Adrenal gland (tissue), 12 donors: Measurements from ENCODE around the gene ADK. TPM values are rescaled to one million over a fixed set of nuclear protein-coding genes. Genes with fewer than 3 reads are reported as not detected.

Experiments
- DNase-seq, 7 donors: peaks; one replicate each; pipeline ENCODE4 v3.0.0-alpha.2; 2019 to 2020
- H3K27ac ChIP-seq, 5 donors: fragments of 200-600 bp; sonication (generic) in 4 of 5; 1 replicate in 3 of 5; 2 replicates in 2 of 5; pipeline versions ENCODE4 v1.5.1 to v1.8.0; 2016 to 2020; ENCODE audit warnings: mild to moderate bottlenecking in 1 of 5
- H3K27me3 ChIP-seq: fragments of 200-600 bp; 2 replicates; pipeline ENCODE4 v1.8.0; 2021
- H3K36me3 ChIP-seq, 2 donors: fragments of 200-600 bp; replicated peaks in 1 of 2; 1 replicate in 1 of 2; 2 replicates in 1 of 2; pipeline versions ENCODE4 v1.5.1 to v1.8.0; 2018 to 2022
- H3K4me1 ChIP-seq, 2 donors: fragments of 200-600 bp; replicated peaks in 1 of 2; 1 replicate in 1 of 2; 2 replicates in 1 of 2; pipeline versions ENCODE4 v1.5.1 to v1.8.0; 2018 to 2021
- H3K4me3 ChIP-seq, 4 donors: fragments of 200-600 bp; sonication (generic) in 3 of 4; one replicate each; pipeline ENCODE4 v1.5.1; 2016 to 2018
- H3K9me3 ChIP-seq, 3 donors: fragments of 200-600 bp; sonication (generic) in 1 of 3; replicated peaks in 1 of 3; 1 replicate in 2 of 3; 2 replicates in 1 of 3; pipeline versions ENCODE4 v1.5.1 to v1.8.0; 2016 to 2021
- POLR2A ChIP-seq, 2 donors: fragments of 450-650 bp; IDR thresholded peaks; one replicate each; pipeline ENCODE4 v1.6.1; 2017; ENCODE audit warnings: antibody characterized with exemption in 2 of 2, mild to moderate bottlenecking in 2 of 2, moderate library complexity in 1 of 2
- WGBS, 4 donors: extraction: QIAGEN DNeasy Blood & Tissue Kit in 2 of 4; methylation state at CpG; one replicate each; pipeline versions ENCODE4 v1.1.5 to v1.1.7; 2013 to 2017; 5-methylcytosine and 5-hydroxymethylcytosine counted together
- intact Hi-C, 2 donors: fragments of 100-400 bp; cut with DNase I; formaldehyde crosslinking; loops; one replicate each; pipeline versions ENCODE4 v1.14.1 to v1.15.0; 2022 to 2023
- polyA plus RNA-seq, 3 donors: library from polyadenylated mRNA; stranded (reverse); fragments of 200-250 nt in 2 of 3; fragments of 350-450 nt in 1 of 3; fragmentation: Illumina TruSeq in 1 of 3; extraction: RNeasy Lipid Tissue Mini Kit (QIAGEN cat#74804) in 1 of 3; gene quantifications; one replicate each; pipeline ENCODE4 v1.2.3, GENCODE V29; 2013 to 2014
- total RNA-seq, 9 donors: library from RNA; depleted of rRNA in 4 of 9; stranded (reverse); fragments of >200 nt in 4 of 9; fragments of 120-200 nt in 1 of 9; fragmentation: NEBNext Ultra II Directional in 1 of 9; extraction: Animal tissue kit (Norgen Biotek cat#: 25700) in 1 of 9; gene quantifications; one replicate each; pipeline versions ENCODE4 v1.1.0 to v1.2.4, GENCODE V29; 2013 to 2023
- TF ChIP-seq, protein P1 (sequence below), 6 experiments: fragments of 450-650 bp in 4 of 6; fragments of 200-600 bp in 2 of 6; sonication (generic) in 1 of 6; IDR thresholded peaks; 1 replicate in 5 of 6; 2 replicates in 1 of 6; pipeline versions ENCODE4 v1.5.1 to v1.8.0; 2016 to 2021; ENCODE audit warnings: antibody characterized with exemption in 6 of 6, mild to moderate bottlenecking in 2 of 6, moderate library complexity in 1 of 6
- donor health status: healthy with polysubstance abuse.
- donor health status: Bipolar disorder and iron deficiency.
- donor health status: DM: yes; HTN: yes; CAD: no.
- donor health status: DM: no; HTN: no; CAD: no.
- donor health status: DM: no; HTN: no; CAD: no.
- donor health status: DM: yes; HTN: yes; CAD: no.

ADK gene
- total and polyA plus RNA-seq, 12 donors, result 8.2 to 45.5 (median 22.2) TPM

DNA sequence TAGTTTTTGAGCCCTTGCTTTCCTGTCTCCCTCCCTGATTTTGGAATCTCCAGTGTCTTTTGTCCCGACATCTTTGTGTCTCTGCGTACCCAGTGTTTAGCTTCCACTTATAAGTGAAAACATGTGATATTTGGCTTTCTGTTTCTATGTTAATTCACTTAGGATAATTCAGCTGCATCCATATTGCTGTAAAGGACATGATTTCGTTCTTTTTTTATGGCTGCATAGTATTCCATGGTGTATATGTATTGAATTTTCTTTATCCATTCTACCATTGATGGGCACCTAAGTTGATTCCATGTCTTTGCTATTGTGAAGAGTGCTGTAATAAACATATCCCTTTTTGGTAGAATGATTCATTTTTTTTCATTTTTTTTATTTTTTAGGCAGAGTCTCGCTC lies 48.3 kb downstream of the ADK start:
- intact Hi-C loops, result no loop called here
- Histone ChIP-seq H3K4me1 (no peaks in the 10 kb centered on the region), H3K36me3 (no peaks in the 10 kb centered on the region), H3K27ac (no peak overlapping the region), H3K9me3 (no peaks in the 10 kb centered on the region), H3K27me3 (no peaks in the 10 kb centered on the region), H3K4me3 (no peak overlapping the region)
- no peak for DNase-seq
- TF ChIP-seq POLR2A (IDR thresholded peaks at IDR 0.05), result no peak
- TF ChIP-seq, protein P1, sequence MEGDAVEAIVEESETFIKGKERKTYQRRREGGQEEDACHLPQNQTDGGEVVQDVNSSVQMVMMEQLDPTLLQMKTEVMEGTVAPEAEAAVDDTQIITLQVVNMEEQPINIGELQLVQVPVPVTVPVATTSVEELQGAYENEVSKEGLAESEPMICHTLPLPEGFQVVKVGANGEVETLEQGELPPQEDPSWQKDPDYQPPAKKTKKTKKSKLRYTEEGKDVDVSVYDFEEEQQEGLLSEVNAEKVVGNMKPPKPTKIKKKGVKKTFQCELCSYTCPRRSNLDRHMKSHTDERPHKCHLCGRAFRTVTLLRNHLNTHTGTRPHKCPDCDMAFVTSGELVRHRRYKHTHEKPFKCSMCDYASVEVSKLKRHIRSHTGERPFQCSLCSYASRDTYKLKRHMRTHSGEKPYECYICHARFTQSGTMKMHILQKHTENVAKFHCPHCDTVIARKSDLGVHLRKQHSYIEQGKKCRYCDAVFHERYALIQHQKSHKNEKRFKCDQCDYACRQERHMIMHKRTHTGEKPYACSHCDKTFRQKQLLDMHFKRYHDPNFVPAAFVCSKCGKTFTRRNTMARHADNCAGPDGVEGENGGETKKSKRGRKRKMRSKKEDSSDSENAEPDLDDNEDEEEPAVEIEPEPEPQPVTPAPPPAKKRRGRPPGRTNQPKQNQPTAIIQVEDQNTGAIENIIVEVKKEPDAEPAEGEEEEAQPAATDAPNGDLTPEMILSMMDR (IDR thresholded peaks at IDR 0.05), result no peak
- 95 to 98% (median 96%) methylated on average over 4 of the region's 4 CpGs for WGBS, 4 donors

DNA sequence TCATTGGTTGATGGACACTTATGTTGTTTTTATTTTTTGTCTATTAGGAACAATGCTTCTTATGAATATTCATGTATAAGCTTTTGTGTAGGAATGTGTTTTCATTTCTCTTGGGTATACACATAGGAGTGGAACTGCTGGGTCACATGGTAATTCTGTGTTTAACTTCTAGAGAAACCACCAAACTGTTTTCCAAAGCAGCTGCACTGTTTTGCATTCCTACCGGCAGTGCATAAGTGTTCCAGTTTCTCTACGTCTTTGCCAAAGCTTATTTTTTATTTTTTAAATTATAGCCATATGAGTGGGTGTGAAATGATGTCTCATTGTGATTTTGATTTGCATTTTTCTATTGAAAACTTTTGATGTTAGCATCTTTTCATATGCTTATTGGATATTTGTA lies 51.3 kb downstream of the ADK start:
- no peak overlapping the region for H3K27ac ChIP-seq
- 80 to 96% (median 91%) methylated on average over 2 of the region's 2 CpGs for WGBS, 4 donors

DNA sequence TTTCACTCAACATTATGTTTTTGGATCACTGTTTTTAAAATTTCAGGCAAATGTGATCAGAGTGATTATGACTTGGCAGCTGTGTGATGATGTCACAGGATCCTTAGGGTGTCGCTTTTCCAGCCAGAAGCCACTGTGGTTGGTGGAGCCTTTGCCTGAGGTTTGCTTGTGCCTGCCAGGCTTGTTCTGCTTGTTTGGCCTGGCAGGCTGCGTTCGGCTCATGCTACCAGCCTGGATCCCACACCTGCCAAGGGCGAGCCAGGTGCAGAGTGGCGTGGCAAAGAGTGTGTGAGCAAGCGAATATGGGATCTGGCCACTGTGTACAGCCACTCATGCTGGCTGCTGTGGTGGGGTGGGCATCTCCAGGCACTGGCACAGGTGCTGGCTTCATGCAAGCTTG lies 55.7 kb downstream of the ADK start:
- H3K27me3 ChIP-seq, result no peaks in the 10 kb centered on the region
- intact Hi-C loops, result no loop called here
- 93 to 96% (median 95%) methylated on average over 6 of the region's 6 CpGs for WGBS, 4 donors
- H3K36me3 ChIP-seq, result no peaks in the 10 kb centered on the region
- no peak overlapping the region for H3K27ac ChIP-seq
- DNase-seq, result no peak
- H3K9me3 ChIP-seq, result no peaks in the 10 kb centered on the region
- no peak for TF ChIP-seq POLR2A (IDR thresholded peaks at IDR 0.05)
- TF ChIP-seq, protein P1 (IDR thresholded peaks at IDR 0.05), result no peak
- H3K4me3 ChIP-seq, result no peak overlapping the region
- no peaks in the 10 kb centered on the region for H3K4me1 ChIP-seq

More for the DNA sequence above, 51.3 kb downstream of the ADK start:
- no peak for DNase-seq
- H3K27me3 ChIP-seq, result no peaks in the 10 kb centered on the region
- no peak overlapping the region for H3K4me3 ChIP-seq
- intact Hi-C loops, result no loop called here
- no peaks in the 10 kb centered on the region for H3K9me3 ChIP-seq
- TF ChIP-seq POLR2A (IDR thresholded peaks at IDR 0.05), result no peak
- TF ChIP-seq, protein P1 (IDR thresholded peaks at IDR 0.05), result no peak
- no peaks in the 10 kb centered on the region for H3K36me3 ChIP-seq
- no peaks in the 10 kb centered on the region for H3K4me1 ChIP-seq

DNA sequence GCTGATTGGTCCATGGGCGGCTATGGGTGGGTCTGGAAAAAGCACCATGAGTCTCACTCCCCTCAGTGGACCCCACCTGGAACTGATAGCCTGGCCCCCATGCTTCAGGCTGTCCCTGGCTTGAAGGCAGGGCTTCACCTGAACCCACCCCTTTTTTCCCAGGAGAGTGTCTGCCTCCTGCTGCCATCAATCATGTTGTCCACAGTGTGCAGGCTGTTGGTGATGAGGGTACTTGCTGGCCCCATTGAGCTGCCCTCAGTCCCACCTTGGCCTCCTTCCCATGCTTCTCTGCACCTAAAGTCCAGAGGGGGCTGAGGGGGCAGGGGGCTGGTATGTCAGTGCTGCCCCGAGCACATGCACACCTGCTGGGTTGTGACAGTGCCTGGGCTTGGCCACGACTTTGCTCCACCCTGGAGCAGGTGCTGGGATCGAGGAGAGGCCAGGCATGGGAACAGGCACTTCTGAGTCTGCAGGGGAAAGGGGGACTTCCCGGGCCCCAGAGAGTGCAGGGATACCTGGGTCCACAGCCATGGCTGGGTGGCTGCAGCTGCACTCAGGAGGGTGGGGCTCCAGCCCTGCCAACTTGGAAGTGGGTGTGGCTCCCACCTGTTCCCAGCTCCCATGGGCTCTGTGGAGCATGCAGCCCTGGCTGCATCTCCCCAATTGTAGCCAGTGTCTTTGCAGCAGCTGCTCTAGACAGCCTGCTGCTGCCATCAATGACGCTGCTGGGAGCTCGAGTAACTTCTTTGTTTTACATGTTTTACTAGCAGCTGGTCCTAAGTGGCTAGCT lies 56.9 kb downstream of the ADK start:
- no peaks in the 10 kb centered on the region for H3K4me1 ChIP-seq
- TF ChIP-seq POLR2A (IDR thresholded peaks at IDR 0.05), result no peak
- TF ChIP-seq, protein P1 (IDR thresholded peaks at IDR 0.05), result no peak
- no peak overlapping the region for H3K27ac ChIP-seq
- H3K27me3 ChIP-seq, result no peaks in the 10 kb centered on the region
- WGBS, 4 donors, result 89 to 97% (median 93%) methylated on average over 4 to 7 of the region's 7 CpGs
- H3K4me3 ChIP-seq, result no peak overlapping the region
- DNase-seq, result no peak
- no peaks in the 10 kb centered on the region for H3K36me3 ChIP-seq
- H3K9me3 ChIP-seq, result no peaks in the 10 kb centered on the region
- intact Hi-C loops, result no loop called here
